SK-N-DZ (cell line): ENCODE results near the gene SEC14L1. TPM values are rescaled to one million over a fixed set of nuclear protein-coding genes. Genes with fewer than 3 reads are reported as not detected.
"Not testable (repeated sequence)": the region's sequence is repeated elsewhere in the genome, so short reads cannot be mapped to it uniquely, and the experiment has no call there.

ENCODE experiments used
- DNase-seq: peaks from one replicate; pipeline ENCODE4 v3.0.0-alpha.2; 2015; ENCODE audit warnings: low spot score
- polyA plus RNA-seq, 2 experiments: library from polyadenylated mRNA; depleted of rRNA; stranded (reverse); fragments of >200 nt; gene quantifications; 2 replicates each; pipeline ENCODE4 v1.2.3, GENCODE V29; 2014

The SEC14L1 gene
- 17.1 and 19.5 TPM in 2 replicates for polyA plus RNA-seq (2014; cell fraction: cytosol; rRNA removed)
- 11.7 and 21.8 TPM in 2 replicates for polyA plus RNA-seq (2014; cell fraction: nucleus; rRNA removed)

GRCh38 chr17:77140878-77141767, at the start of gene SEC14L1:
TSS of gene SEC14L1 (plus strand) at chr17:77140969. CDS start at chr17:77143597, 2,628 bp downstream.
- DNase-seq = peak; percentile 62

DNA sequence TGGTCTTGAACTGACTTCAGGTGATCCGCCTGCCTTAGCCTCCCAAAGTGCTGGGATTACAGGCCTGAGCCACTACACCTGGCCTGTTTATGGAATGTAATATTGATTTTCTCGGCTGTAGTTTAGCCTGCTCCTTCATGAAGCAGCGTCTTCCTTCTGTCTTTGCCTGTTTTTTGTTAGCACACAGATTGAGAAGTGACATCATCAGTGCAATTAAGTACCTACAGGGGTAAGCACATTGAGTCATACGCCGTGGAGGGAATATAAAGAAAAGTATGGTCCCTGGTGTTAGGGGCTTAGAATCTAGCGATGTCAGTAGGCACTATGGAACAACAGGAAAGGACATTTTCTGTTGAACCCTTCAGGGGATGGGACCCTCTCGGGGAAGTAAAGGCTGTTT, 48.7 kb upstream of the SEC14L1 start:
- no peak for DNase-seq

DNA sequence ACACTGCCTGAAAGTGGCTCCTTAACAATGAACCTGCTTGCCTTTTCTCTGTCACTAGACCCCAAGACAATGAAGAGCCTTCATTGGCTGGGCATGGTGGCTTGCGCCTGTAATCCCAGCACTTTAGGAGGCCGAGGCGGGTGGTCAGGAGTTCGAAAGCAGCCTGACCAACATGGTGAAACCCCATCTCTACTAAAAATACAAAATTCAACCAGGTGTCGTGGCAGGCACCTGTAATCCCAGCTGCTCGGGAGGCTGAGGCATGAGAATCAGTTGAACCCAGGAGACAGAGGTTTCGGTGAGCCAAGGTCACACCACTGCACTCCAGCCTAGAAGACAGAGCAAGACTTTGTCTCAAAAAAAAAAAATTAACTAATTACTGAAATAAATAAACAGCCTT, 45.3 kb upstream of the SEC14L1 start:
- DNase-seq = no peak

GRCh38 chr17:77096570-77097214, 44.1 kb upstream of the SEC14L1 start:
- no peak for DNase-seq

DNA sequence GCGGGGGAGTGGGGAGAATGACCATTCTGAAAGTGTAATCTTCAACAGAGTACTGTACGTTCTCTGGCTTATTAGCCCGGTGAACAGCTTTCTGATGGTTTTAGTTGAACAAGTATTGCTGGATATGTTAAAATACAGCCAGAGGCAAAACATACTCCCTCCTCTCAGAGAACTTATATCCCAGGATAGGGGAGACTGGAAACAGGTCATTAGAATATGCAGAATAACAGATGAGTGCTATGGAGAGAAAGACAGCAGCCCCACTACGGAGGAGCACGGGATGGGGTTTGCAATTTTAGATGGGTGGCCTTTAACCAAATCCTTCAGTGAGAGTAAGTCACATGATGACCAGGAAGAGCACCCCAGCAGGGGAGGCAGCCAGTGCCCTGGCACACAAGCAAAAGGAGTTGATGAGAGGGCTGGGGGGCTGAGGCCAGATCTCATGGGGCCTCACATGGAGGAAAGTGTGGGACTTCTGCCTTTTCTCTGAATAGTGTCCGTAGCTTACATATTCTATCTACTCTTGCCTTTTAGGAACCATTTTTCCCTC, 43.1 kb upstream of the SEC14L1 start:
- DNase-seq = no peak

DNA sequence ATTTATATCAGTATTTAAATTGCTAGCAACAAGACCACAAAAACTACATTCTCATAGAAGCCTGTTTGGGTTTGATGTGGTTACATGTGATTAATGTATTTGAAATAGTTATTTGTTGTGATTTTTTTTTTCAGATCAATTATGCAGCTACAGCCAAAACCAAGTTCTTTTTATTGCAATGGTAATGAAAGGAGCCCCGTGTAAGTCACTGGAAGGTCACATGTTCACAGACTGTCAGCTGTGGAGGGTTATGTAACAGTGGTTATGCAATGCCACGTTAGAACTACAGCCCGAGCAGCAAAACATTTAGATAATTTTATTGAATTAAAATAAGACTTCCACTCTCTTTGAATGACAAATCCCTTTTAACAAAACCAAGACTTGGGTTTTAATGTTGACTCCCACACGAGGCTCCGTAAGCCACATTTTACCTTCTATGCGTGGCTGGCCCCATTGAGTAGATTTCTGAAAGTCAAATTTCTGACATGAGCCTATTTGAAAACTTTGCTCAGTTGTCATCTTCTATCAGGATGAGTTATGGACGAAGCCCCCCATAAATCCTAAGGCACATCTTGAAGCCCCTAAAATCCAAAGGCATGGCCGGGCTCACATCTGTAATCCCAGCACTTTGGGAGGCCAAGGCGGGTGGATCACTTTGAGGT, 41.8 kb upstream of the SEC14L1 start:
- no peak for DNase-seq

- DNase-seq = no peak
Measured at GRCh38 chr17:77099997-77100396, 40.8 kb upstream of the SEC14L1 start.

GRCh38 chr17:77101521-77102410, 39.0 kb upstream of the SEC14L1 start:
- no peak for DNase-seq

DNA sequence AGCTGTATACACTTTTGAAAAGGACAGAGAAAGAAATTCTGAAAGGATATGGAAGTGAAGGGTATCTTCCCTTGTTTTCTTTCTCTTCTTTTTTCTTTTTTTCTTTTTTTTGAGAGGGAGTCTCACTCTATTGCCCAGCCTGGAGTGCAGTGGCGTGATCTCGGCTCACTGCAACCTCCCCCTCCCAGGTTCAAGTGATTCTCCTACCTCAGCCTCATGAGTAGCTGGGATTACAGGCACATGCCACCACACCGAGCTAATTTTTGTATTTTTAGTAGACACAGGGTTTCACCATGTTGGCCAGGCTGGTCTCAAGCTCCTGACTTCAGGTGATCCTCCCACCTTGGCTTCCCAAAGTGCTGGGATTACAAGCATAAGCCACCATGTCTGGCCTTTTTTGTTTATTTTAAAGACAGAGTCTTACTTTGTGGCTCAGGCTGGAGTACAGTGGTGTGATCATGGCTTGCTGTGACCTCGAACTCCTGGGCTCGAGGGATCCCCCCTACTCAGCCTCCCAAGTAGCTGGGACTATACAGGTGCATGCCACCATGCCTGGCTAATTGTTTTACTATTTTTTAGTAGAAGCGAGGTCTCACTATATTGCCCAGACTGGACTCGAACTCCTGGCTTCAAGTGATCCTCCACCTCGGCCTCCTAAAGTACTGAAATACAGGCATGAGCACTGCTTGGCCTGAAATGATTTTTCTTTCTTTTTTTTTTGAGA, 38.2 kb upstream of the SEC14L1 start:
- not testable (repeated sequence) for DNase-seq

DNA sequence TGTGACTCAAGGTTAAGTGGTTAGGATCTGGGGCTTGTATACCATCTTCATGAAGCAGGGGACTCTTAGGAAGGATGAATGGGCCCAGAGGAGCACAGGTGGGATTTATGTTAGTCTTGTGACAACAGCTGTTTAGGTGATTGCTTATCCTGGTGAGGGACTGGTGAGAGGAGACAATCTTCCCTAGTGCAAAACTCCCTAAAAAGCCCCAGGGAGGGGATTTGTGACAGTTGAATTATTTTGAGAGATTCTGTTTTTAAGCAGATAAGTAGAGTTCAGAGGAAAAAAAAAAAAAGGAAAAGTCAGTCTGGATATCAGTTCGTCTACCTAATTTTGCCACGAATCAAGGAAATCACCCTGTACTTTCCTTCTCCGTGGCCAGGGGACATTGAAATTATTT, 35.1 kb upstream of the SEC14L1 start:
- no peak for DNase-seq

DNA sequence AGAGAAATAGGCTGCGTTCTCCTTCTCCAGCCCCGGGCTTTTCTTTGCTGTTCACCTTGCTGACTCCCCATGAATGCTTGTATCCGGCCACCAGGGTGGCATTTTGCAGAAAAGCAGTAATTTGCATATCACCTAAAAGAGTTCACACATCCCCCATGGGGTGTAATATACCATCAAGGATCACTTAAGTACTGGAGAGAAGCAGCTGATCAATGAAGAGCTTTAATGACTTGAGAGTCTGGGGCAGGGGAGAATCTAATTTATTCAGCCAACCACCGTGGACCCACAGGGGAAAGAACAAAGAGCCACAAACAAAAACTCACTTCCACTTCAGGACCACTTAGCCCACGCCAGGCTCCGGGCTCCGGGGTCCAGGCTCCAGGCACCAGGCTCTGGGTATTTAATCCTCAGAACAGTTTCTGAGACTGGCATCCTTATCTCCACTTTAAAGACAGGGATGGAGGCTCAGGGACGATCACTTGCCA, 33.9 kb upstream of the SEC14L1 start:
- DNase-seq = no peak

GRCh38 chr17:77107506-77108433, 33.0 kb upstream of the SEC14L1 start:
- DNase-seq = no peak

DNA sequence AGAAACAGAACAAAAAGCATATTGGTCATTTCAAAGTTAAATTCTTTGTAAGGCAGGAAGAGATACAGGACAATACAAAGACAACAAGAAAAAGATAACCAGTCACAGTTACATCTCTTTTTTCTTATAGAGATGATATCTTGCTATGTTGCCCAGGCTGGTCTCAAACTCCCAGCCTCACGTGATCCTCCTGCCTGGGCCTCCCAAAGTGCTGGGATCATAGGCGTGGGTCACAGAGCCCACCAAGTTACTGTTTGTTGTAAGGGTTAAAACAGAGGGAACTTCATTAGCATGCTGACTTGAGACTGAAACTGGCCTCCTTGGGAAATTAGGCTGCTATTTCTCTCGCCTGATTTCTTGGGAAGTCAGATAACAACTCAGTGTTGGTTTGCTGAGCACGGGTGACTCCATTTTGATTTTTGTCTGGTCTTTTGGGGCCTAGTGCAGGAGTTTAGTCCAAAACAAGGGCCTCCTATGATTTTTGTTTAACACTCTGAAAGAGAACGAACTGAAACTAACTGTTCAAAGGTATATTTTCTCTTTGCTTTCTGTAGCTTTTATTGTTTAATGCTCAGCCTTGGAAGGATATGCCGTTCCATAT, 31.5 kb upstream of the SEC14L1 start:
- no peak for DNase-seq

DNA sequence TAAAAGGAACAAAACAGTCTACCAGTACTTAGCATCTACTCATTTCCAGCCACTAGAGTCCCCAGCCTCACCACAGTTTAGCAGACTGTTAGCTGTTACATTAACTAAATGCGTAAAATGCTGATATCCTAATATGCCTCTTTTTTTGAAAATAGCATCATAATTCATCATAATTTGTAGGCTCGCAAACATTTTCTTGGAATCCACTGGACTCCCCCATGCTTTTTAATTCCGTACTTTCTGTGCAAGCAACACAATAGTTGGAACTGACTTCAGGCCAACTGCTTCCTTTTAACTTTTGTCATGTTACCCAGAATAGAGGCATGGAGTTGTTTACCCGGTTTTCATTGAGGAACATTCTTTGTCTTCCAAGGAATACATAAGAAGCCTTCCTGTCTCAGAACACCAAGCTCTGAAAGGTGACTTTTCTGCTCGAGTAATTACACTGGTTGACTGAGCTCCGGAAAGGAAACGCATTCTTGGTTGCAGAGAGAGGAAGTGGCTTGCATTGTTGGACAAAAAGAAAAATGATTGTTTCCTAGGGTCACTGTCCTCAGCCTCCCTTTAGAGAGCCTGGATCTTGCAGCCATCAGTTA, 30.9 kb upstream of the SEC14L1 start:
- no peak for DNase-seq

- not testable (repeated sequence) for DNase-seq
Measured at GRCh38 chr17:77111165-77111933, 29.4 kb upstream of the SEC14L1 start.

- DNase-seq = no peak
Measured at GRCh38 chr17:77111934-77112296, 28.9 kb upstream of the SEC14L1 start.

- no peak for DNase-seq
Measured at GRCh38 chr17:77115510-77115909, 25.3 kb upstream of the SEC14L1 start.
